Endothelial cell (in vitro differentiated cells): ENCODE results near the gene PLP2. TPM values are rescaled to one million over a fixed set of nuclear protein-coding genes. Genes with fewer than 3 reads are reported as not detected.

Source experiments
- DNase-seq: peaks from one replicate; pipeline ENCODE4 v3.0.0; 2021; ENCODE audit warnings: low spot score
- H3K27ac Mint-ChIP-seq: one replicate; pipeline ENCODE4 v1.8.0; 2021; ENCODE audit warnings: mixed read lengths, inconsistent platforms; ENCODE audit not compliant: unreplicated experiment
- H3K27me3 Mint-ChIP-seq: one replicate; pipeline ENCODE4 v1.8.0; 2021; ENCODE audit warnings: mild to moderate bottlenecking, moderate library complexity, mixed read lengths, inconsistent platforms; ENCODE audit not compliant: unreplicated experiment
- H3K36me3 Mint-ChIP-seq: one replicate; pipeline ENCODE4 v1.8.0; 2021; ENCODE audit warnings: mild to moderate bottlenecking, low read depth, mixed read lengths, inconsistent platforms; ENCODE audit not compliant: unreplicated experiment
- H3K4me1 Mint-ChIP-seq: one replicate; pipeline ENCODE4 v1.8.0; 2021; ENCODE audit warnings: mild to moderate bottlenecking, mixed read lengths, inconsistent platforms; ENCODE audit not compliant: unreplicated experiment
- H3K4me3 Mint-ChIP-seq: one replicate; pipeline ENCODE4 v1.8.0; 2021; ENCODE audit warnings: mild to moderate bottlenecking, mixed read lengths, inconsistent platforms; ENCODE audit not compliant: unreplicated experiment
- H3K9me3 Mint-ChIP-seq: one replicate; pipeline ENCODE4 v1.8.0; 2021; ENCODE audit warnings: mixed read lengths, inconsistent platforms; ENCODE audit not compliant: unreplicated experiment
- total RNA-seq: library from RNA; stranded (reverse); fragmentation: NEBNext Ultra II Directional; extraction: Animal tissue kit (Norgen Biotek cat#: 25700); gene quantifications from one replicate; pipeline ENCODE4 v1.2.1, GENCODE V29; 2021; ENCODE audit not compliant: unreplicated experiment
- TF ChIP-seq, protein P1 (sequence below): fragments of 200-600 bp; sonication (generic); IDR thresholded peaks from one replicate; pipeline ENCODE4 v1.5.0; 2021; ENCODE audit warnings: antibody characterized with exemption; ENCODE audit not compliant: unreplicated experiment

The PLP2 gene
- total RNA-seq, 1 donor from 2014 or later: 1.9 TPM

DNA sequence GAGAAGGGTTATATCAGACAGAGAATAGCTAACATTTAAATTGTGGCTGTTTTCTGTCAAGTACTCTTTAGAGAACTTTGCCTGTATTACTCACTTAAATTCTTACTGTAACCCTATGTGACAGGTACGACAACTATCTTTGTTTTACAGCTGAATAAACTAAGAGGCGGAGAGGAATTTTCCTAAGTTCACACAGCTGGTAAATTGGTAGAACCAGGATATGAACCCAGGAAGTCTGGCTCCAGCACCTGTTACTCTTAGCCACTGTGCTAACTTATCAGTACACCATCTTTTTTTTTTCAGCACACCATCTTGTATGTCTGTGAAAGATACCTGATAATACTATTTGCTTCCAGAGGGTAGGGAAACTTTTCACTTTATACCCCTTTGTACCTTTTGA is 30.3 kb downstream of the PLP2 start:
- Mint-ChIP-seq H3K4me1 (peaks cover 14% of the 10 kb centered on the region), H3K4me3 (no peak overlapping the region), H3K27ac (no peak overlapping the region), H3K9me3 (no peaks in the 10 kb centered on the region), H3K27me3 (peaks cover 5% of the 10 kb centered on the region), H3K36me3 (no peaks in the 10 kb centered on the region)
- TF ChIP-seq, protein P1, sequence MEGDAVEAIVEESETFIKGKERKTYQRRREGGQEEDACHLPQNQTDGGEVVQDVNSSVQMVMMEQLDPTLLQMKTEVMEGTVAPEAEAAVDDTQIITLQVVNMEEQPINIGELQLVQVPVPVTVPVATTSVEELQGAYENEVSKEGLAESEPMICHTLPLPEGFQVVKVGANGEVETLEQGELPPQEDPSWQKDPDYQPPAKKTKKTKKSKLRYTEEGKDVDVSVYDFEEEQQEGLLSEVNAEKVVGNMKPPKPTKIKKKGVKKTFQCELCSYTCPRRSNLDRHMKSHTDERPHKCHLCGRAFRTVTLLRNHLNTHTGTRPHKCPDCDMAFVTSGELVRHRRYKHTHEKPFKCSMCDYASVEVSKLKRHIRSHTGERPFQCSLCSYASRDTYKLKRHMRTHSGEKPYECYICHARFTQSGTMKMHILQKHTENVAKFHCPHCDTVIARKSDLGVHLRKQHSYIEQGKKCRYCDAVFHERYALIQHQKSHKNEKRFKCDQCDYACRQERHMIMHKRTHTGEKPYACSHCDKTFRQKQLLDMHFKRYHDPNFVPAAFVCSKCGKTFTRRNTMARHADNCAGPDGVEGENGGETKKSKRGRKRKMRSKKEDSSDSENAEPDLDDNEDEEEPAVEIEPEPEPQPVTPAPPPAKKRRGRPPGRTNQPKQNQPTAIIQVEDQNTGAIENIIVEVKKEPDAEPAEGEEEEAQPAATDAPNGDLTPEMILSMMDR: no peak
- DNase-seq: no peak

DNA sequence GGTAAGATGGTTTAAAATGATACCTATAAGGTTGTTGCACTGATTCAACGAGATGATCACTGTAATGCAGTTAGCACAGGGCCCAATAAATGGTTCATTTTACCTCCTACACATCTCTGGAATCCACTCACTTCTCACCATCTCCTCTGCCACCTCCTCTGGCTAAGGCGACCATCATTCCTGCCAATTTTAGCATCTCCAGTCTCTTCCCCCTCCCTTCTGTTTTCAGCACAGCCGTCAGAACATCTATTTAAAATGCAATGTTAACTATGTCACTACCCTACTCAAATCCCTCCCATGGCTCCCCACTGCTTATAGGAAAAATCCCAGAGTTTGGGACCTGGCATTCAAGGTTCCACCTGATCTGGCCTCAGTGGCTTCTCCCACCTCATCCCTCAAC is 31.8 kb downstream of the PLP2 start:
- no peak for DNase-seq
- no peaks in the 10 kb centered on the region for H3K36me3 Mint-ChIP-seq
- H3K27ac Mint-ChIP-seq: no peak overlapping the region
- peaks cover 7% of the 10 kb centered on the region for H3K4me1 Mint-ChIP-seq
- TF ChIP-seq, protein P1: no peak
- H3K4me3 Mint-ChIP-seq: no peak overlapping the region
- no peaks in the 10 kb centered on the region for H3K9me3 Mint-ChIP-seq
- peaks cover 2% of the 10 kb centered on the region for H3K27me3 Mint-ChIP-seq

DNA sequence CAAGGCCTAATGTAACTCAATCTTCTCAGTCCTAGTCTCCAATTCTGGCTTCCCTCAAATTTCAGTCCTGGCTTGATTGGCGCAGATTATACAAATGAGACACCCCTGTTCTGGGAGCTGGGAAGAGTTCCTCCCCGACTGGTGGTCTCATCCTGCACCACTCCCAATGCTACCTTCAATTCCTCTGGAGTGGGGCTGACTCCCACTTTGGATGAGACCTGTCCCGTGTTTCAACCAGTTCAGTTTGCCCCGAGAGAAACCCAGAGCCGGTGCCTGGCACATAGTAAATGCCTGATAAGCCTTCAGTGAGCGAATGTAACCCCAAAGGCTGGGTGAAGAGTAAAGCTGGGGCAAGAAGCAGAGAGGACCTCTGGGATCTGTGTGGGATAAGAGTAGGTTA is 32.3 kb downstream of the PLP2 start:
- Mint-ChIP-seq H3K4me3 (no peak overlapping the region), H3K27me3 (peaks cover 2% of the 10 kb centered on the region), H3K4me1 (peaks cover 5% of the 10 kb centered on the region), H3K36me3 (no peaks in the 10 kb centered on the region), H3K27ac (no peak overlapping the region), H3K9me3 (no peaks in the 10 kb centered on the region)
- DNase-seq: no peak
- TF ChIP-seq, protein P1: no peak

DNA sequence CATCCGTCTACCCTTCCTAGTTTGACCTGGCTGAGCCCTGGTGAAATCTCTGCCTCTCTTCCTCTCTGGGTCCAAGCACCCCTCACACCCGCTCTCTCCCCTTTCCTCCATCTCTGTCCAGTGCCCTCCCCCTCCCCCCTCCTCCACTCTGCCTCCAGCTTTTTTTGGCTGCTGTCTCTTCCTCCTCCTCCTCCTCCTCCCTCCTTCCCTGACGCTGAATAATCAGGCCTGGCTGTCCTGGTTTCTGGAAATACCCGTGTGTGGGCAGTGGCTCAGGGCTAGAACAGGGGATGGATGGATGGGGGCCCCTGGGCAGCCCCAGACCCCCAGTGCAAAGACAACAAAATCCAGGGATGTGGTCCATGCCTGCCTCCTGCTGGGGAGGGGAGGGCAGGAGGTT is 33.0 kb downstream of the PLP2 start:
- no peak for DNase-seq
- Mint-ChIP-seq H3K27ac (no peak overlapping the region), H3K36me3 (no peaks in the 10 kb centered on the region)

DNA sequence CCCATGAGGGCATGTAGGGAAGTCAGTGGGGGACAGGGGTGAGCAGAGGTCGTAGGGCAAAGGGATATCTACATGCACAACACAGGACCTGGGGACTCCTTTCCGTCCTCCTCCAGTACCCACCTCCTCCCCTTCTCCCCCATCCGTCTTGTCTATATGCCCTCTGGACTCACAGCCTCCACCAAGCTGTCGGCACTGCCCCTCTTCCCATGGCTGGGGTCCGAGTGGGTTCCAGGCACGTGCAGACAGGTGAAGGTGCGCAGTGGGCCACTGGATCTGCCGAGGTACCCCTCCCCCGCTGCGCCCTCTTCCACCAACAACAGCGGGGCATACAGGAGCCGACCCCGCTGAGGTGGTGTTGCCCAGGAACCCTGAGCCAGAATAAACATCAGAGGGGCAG is 33.7 kb downstream of the PLP2 start:
- TF ChIP-seq, protein P1: no peak
- Mint-ChIP-seq H3K4me1 (peaks cover 5% of the 10 kb centered on the region), H3K36me3 (no peaks in the 10 kb centered on the region), H3K27ac (no peak overlapping the region), H3K4me3 (no peak overlapping the region), H3K27me3 (peaks cover 2% of the 10 kb centered on the region), H3K9me3 (no peaks in the 10 kb centered on the region)
- no peak for DNase-seq

More for the DNA sequence above, 33.0 kb downstream of the PLP2 start:
- H3K27me3 Mint-ChIP-seq: peaks cover 2% of the 10 kb centered on the region
- H3K9me3 Mint-ChIP-seq: no peaks in the 10 kb centered on the region
- TF ChIP-seq, protein P1: no peak
- peaks cover 5% of the 10 kb centered on the region for H3K4me1 Mint-ChIP-seq
- H3K4me3 Mint-ChIP-seq: no peak overlapping the region
